Nephron progenitor cell (in vitro differentiated cells): ENCODE measurements around the gene CNTNAP2.

Experiments
- DNase-seq: peaks from one replicate; pipeline ENCODE4 v3.0.0; 2021
- H3K27ac Mint-ChIP-seq: 2 replicates; pipeline ENCODE4 v1.8.0; 2021; ENCODE audit warnings: mild to moderate bottlenecking, moderate library complexity, mixed read lengths
- H3K27me3 Mint-ChIP-seq: 2 replicates; pipeline ENCODE4 v1.8.0; 2021; ENCODE audit warnings: mild to moderate bottlenecking, low read depth, mixed read lengths; ENCODE audit not compliant: poor library complexity
- H3K36me3 Mint-ChIP-seq: 2 replicates; pipeline ENCODE4 v1.8.0; 2021; ENCODE audit warnings: low read depth, mixed read lengths
- H3K4me1 Mint-ChIP-seq: 2 replicates; pipeline ENCODE4 v1.8.0; 2021; ENCODE audit warnings: mixed read lengths
- H3K4me3 Mint-ChIP-seq: 2 replicates; pipeline ENCODE4 v1.8.0; 2021; ENCODE audit warnings: mild to moderate bottlenecking, moderate library complexity, mixed read lengths
- H3K9me3 Mint-ChIP-seq: 2 replicates; pipeline ENCODE4 v1.8.0; 2021; ENCODE audit warnings: mild to moderate bottlenecking, moderate library complexity, mixed read lengths
- CTCF ChIP-seq: fragments of 200-600 bp; sonication (generic); IDR thresholded peaks from 2 replicates; pipeline ENCODE4 v1.5.0; 2021; ENCODE audit warnings: antibody characterized with exemption

The CNTNAP2 gene

GRCh38 chr7:148332191-148333186 is 2215.9 kb downstream of the CNTNAP2 start:
- DNase-seq, result no peak
- TF ChIP-seq CTCF, result no peak
- Mint-ChIP-seq H3K27ac (no peak overlapping the region), H3K4me3 (no peak overlapping the region), H3K4me1 (peaks cover 21% of the 10 kb centered on the region), H3K27me3 (peaks cover 4% of the 10 kb centered on the region), H3K9me3 (peaks cover 34% of the 10 kb centered on the region), H3K36me3 (peaks cover 21% of the 10 kb centered on the region)

GRCh38 chr7:148334441-148334956 is 2217.9 kb downstream of the CNTNAP2 start:
- no peak for TF ChIP-seq CTCF
- Mint-ChIP-seq H3K4me1 (peaks cover 41% of the 10 kb centered on the region), H3K36me3 (peaks cover 21% of the 10 kb centered on the region), H3K9me3 (peaks cover 24% of the 10 kb centered on the region), H3K27ac (no peak overlapping the region), H3K27me3 (peaks cover 11% of the 10 kb centered on the region), H3K4me3 (no peak overlapping the region)
- no peak for DNase-seq

GRCh38 chr7:148334959-148335577 is 2218.5 kb downstream of the CNTNAP2 start:
- no peak overlapping the region for H3K4me3 Mint-ChIP-seq
- H3K4me1 Mint-ChIP-seq, result peaks cover 47% of the 10 kb centered on the region
- no peak for TF ChIP-seq CTCF
- peaks cover 18% of the 10 kb centered on the region for H3K9me3 Mint-ChIP-seq
- H3K27me3 Mint-ChIP-seq, result peaks cover 17% of the 10 kb centered on the region
- peaks cover 17% of the 10 kb centered on the region for H3K36me3 Mint-ChIP-seq
- H3K27ac Mint-ChIP-seq, result no peak overlapping the region
- no peak for DNase-seq

- Mint-ChIP-seq H3K4me3 (no peak overlapping the region), H3K4me1 (peaks cover 54% of the 10 kb centered on the region), H3K27ac (no peak overlapping the region), H3K36me3 (peaks cover 10% of the 10 kb centered on the region), H3K27me3 (peaks cover 24% of the 10 kb centered on the region), H3K9me3 (peaks cover 11% of the 10 kb centered on the region)
- no peak for TF ChIP-seq CTCF
- DNase-seq, result no peak
Measured at GRCh38 chr7:148335790-148336189, 2219.2 kb downstream of the CNTNAP2 start.

- Mint-ChIP-seq H3K4me3 (no peak overlapping the region), H3K4me1 (peaks cover 55% of the 10 kb centered on the region), H3K27ac (no peak overlapping the region), H3K9me3 (peaks cover 5% of the 10 kb centered on the region), H3K27me3 (peaks cover 28% of the 10 kb centered on the region), H3K36me3 (peaks cover 3% of the 10 kb centered on the region)
- DNase-seq, result no peak
- TF ChIP-seq CTCF, result no peak
Measured at GRCh38 chr7:148336411-148336810, 2219.8 kb downstream of the CNTNAP2 start.
